GM19043 (cell line): ENCODE results near the gene HOXA10.

Experiments
- ATAC-seq: cut with Tn5 transposase; IDR thresholded peaks from one replicate; pipeline ENCODE4 v1.9.1; 2021; ENCODE audit warnings: low read depth; ENCODE audit not compliant: unreplicated experiment

HOXA10 gene

GRCh38 chr7:27168265-27168947 lies 5.7 kb downstream of the HOXA10 start:
- ATAC-seq = no peak

GRCh38 chr7:27167916-27168264 lies 6.2 kb downstream of the HOXA10 start:
- no peak for ATAC-seq

- no peak for ATAC-seq
These were observed 7.3 kb downstream of the HOXA10 start for GRCh38 chr7:27166531-27167505.

GRCh38 chr7:27165996-27166530 lies 8.1 kb downstream of the HOXA10 start:
- ATAC-seq = no peak

DNA sequence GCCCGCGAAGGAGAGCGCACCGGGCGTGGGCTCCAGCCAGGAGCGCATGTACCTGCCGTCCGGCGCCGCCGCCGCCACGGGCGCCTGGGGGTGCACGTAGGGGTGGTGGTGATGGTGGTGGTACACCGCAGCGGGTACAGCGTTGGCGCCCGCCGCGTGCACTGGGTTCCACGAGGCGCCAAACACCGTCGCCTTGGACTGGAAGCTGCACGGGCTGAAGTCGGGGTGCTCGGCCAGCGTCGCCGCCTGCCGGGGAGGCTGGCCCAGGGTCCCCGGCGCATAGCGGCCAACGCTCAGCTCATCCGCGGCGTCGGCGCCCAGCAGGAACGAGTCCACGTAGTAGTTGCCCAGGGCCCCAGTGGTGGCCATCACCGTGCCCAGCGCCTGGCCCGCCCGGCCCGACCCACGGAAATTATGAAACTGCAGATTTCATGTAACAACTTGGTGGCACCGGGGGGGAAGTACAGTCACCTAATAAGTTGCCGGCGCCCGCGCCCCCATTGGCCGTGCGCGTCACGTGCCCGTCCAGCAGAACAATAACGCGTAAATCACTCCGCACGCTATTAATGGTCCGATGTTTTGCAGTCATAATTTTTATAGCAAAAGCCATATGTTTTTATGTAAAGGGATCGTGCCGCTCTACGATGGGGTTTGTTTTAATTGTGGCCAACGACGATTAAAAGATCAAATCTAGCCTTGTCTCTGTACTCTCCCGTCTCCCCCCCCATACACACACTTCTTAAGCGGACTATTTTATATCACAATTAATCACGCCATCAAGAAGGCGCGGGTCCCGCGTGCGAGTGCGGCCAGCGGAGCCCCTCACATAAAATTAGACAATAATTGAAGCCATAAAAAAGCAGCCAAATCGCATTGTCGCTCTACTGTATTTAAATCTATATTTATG lies 8.8 kb downstream of the HOXA10 start, which contains the start of gene HOXA9:
HOXA9 (minus strand) TSS at position 449 of the 907 bp plus-strand sequence; CDS start at position 369, 80 bp downstream.
- ATAC-seq = no peak

DNA sequence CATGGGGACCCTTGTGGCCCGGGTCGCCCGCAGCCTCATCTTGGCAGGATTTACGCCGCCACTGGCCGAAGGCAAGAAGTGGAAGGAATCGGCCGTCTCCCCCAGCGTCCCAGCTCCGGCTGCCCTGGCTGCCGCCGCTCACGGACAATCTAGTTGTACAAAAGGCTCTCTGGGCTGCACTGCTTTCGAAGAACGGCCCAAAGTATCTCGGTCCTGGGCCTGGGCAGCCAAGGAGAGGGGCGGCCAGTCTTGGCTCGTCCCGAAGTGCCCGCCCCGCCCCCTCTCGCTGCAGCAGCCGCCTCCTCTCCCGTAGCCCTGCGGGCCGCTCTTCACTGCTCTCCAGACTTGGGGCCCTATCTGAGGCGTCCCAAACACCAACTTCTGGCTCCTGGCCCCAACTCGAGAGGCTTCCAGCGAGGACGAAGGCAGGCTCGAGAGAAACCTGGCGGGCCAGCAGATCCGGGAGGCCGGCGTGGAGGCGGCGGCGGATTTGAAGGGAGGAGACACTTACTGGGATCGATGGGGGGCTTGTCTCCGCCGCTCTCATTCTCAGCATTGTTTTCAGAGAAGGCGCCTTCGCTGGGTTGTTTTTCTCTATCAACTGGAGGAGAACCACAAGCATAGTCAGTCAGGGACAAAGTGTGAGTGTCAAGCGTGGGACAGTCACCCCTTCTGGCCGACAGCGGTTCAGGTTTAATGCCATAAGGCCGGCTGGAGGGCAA lies 9.6 kb downstream of the HOXA10 start:
- no peak for ATAC-seq

DNA sequence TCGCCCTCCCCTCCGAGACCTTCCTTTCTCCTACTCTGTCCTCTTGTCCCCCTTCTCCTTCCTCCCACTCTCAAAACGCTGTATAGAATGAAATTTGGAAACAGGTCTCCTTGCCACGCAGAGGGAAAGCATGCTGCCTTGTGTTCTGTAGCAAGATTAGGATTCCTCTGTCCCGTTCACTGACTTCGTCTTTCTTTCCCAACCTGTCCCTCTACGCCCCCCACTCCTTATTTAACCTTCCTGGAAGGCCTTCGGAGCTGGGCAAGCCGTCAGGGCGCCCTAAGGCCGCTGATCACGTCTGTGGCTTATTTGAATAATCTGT lies 10.1 kb downstream of the HOXA10 start:
- no peak for ATAC-seq

GRCh38 chr7:27163288-27164044 lies 10.7 kb downstream of the HOXA10 start:
- no peak for ATAC-seq

GRCh38 chr7:27162561-27163287 lies 11.4 kb downstream of the HOXA10 start:
- ATAC-seq = no peak

- ATAC-seq = no peak
These were observed 12.2 kb downstream of the HOXA10 start for GRCh38 chr7:27161721-27162560.

DNA sequence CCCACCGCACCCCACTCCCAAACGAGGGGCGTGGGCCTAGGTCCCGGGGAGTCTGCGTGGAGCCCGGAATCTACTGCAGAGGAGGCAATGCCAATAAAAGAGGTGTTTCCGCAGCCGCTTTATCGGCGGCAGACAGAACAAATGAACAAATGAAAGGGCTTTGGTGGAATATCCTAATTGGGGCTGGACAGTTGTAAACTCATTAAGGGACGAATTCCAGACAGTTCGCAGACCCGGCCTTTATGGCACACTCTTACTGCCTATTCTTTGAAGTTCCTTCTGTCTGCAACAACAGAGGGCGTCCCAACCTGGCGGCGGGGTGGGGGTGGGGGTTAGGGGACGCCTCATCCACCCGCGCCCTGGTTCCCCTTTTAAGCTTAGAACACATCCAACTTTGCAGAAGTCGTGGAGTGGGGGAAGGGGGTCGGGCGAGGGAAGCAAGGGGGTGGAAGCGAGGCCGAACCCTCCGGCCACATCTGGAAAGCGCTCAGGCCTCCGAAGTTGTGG lies 12.9 kb downstream of the HOXA10 start:
- ATAC-seq = no peak

GRCh38 chr7:27160546-27161213 lies 13.4 kb downstream of the HOXA10 start:
- no peak for ATAC-seq

- no peak for ATAC-seq
These were observed 14.0 kb downstream of the HOXA10 start for GRCh38 chr7:27160145-27160545.

GRCh38 chr7:27159266-27160144 lies 14.6 kb downstream of the HOXA10 start:
- no peak for ATAC-seq

GRCh38 chr7:27158436-27159265 lies 15.5 kb downstream of the HOXA10 start:
- no peak for ATAC-seq
